ENCODE results near the gene MRPL54. TPM values are rescaled to one million over a fixed set of nuclear protein-coding genes. Genes with fewer than 3 reads are reported as not detected.

The MRPL54 gene
- total RNA-seq, 1 experiment from 2014 or later, result 73.9 TPM

DNA sequence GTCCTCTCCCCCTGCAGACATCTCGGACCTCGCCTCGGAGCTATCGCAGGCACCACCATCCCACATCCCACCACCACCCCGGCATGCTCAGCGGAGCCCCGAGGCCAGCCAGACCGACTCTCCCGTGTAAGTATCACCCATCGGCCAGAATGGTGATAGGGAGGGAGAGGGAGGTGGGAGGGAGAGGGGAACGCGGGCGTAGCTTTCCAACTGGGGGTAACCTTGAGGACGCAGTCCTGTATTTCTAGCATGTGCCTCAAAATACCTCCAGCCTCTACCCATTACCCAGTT lies 28.2 kb upstream of the MRPL54 start:
- H2AFZ ChIP-seq (ENCODE audit: low read length), result no peak overlapping the region
- BruUV-seq (replicated peaks), result no TSS peak
- no peak overlapping the region for H3K9ac ChIP-seq (ENCODE audit: low read length)
- H3K4me3 ChIP-seq (ENCODE audit: low read length), result no peak overlapping the region
- no peak overlapping the region for H3K4me2 ChIP-seq (ENCODE audit: low read length)
- intact Hi-C loops (cut with micrococcal nuclease), result no loop called here
- no peak for ATAC-seq
- ChIA-PET POLR2A (ENCODE audit: unreplicated experiment) (no interaction called here), CTCF (no interaction called here)
- H3K4me1 ChIP-seq (ENCODE audit: insufficient read depth, low read length), result no peaks in the 10 kb centered on the region
- H4K20me1 ChIP-seq (ENCODE audit: low read length), result no peaks in the 10 kb centered on the region
- H3K79me2 ChIP-seq (ENCODE audit: low read length), result no peaks in the 10 kb centered on the region
- no peak overlapping the region for H3K27ac ChIP-seq (ENCODE audit: low read length)
- no peaks in the 10 kb centered on the region for H3K36me3 ChIP-seq (ENCODE audit: low read depth, low read length)
- H3K27me3 ChIP-seq (ENCODE audit: low read length), result no peaks in the 10 kb centered on the region
- H3K9me2 ChIP-seq (replicated peaks; ENCODE audit: low read length), result no peaks in the 10 kb centered on the region
- no peaks in the 10 kb centered on the region for H3F3A ChIP-seq (ENCODE audit: low read length, unreplicated experiment)
- H3K9me3 ChIP-seq (ENCODE audit: low read length), result no peaks in the 10 kb centered on the region
- DNase-seq, result no peak
- TF ChIP-seq EZH2phosphoT487 (IDR thresholded peaks at IDR 0.05; ENCODE audit: borderline replicate concordance, low read length) (no peak), EZH2 (IDR thresholded peaks at IDR 0.05; ENCODE audit: low read length, unreplicated experiment) (no peak)
- TF ChIP-seq, protein P1, sequence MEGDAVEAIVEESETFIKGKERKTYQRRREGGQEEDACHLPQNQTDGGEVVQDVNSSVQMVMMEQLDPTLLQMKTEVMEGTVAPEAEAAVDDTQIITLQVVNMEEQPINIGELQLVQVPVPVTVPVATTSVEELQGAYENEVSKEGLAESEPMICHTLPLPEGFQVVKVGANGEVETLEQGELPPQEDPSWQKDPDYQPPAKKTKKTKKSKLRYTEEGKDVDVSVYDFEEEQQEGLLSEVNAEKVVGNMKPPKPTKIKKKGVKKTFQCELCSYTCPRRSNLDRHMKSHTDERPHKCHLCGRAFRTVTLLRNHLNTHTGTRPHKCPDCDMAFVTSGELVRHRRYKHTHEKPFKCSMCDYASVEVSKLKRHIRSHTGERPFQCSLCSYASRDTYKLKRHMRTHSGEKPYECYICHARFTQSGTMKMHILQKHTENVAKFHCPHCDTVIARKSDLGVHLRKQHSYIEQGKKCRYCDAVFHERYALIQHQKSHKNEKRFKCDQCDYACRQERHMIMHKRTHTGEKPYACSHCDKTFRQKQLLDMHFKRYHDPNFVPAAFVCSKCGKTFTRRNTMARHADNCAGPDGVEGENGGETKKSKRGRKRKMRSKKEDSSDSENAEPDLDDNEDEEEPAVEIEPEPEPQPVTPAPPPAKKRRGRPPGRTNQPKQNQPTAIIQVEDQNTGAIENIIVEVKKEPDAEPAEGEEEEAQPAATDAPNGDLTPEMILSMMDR (conservative IDR thresholded peaks at IDR 0.05; ENCODE audit: low read depth, low read length), result no peak

DNA sequence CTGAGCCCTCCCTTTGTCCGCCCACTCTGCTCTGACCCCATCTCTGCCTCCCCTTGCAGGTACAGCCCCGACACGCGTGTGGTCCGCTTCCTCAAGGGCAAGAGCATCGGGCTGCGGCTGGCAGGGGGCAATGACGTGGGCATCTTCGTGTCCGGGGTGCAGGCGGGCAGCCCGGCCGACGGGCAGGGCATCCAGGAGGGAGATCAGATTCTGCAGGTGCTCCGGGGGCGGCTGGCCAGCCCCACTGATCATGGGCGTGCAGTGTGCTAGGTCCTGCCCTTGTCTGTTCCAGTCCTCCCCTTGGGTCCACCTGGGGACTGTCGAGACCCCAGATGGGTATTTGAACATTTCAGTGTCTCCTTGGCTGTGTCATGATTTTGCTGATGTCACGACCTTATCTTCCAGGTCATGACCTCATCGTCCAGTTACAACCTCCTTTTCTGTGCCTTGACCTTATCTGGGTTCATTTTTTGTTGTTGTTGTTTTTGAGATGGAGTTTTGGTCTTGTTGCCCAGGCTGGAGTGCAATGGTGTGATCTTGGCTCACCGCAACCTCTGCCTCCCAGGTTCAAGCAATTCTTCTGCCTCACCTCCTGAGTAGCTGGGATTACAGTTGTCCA lies 26.3 kb upstream of the MRPL54 start:
- ChIA-PET POLR2A (ENCODE audit: unreplicated experiment) (no interaction called here), CTCF (no interaction called here)
- ATAC-seq (no peak), DNase-seq (no peak)
- no peaks in the 10 kb centered on the region for H3K4me1 ChIP-seq (ENCODE audit: insufficient read depth, low read length)
- no peaks in the 10 kb centered on the region for H3K27me3 ChIP-seq (ENCODE audit: low read length)
- H3K9ac ChIP-seq (ENCODE audit: low read length), result no peak overlapping the region
- no peaks in the 10 kb centered on the region for H3K9me2 ChIP-seq (replicated peaks; ENCODE audit: low read length)
- no peaks in the 10 kb centered on the region for H3K79me2 ChIP-seq (ENCODE audit: low read length)
- no peaks in the 10 kb centered on the region for H4K20me1 ChIP-seq (ENCODE audit: low read length)
- H3K4me3 ChIP-seq (ENCODE audit: low read length), result no peak overlapping the region
- no peak overlapping the region for H3K4me2 ChIP-seq (ENCODE audit: low read length)
- H3K9me3 ChIP-seq (ENCODE audit: low read length), result no peaks in the 10 kb centered on the region
- no peaks in the 10 kb centered on the region for H3F3A ChIP-seq (ENCODE audit: low read length, unreplicated experiment)
- TF ChIP-seq EZH2phosphoT487 (IDR thresholded peaks at IDR 0.05; ENCODE audit: borderline replicate concordance, low read length) (no peak), EZH2 (IDR thresholded peaks at IDR 0.05; ENCODE audit: low read length, unreplicated experiment) (no peak)
- TF ChIP-seq, protein P1 (conservative IDR thresholded peaks at IDR 0.05; ENCODE audit: low read depth, low read length), result no peak
- no peak overlapping the region for H2AFZ ChIP-seq (ENCODE audit: low read length)
- no TSS peak for BruUV-seq (replicated peaks)
- H3K36me3 ChIP-seq (ENCODE audit: low read depth, low read length), result no peaks in the 10 kb centered on the region
- intact Hi-C loops (cut with micrococcal nuclease), result no loop called here
- H3K27ac ChIP-seq (ENCODE audit: low read length), result no peak overlapping the region

DNA sequence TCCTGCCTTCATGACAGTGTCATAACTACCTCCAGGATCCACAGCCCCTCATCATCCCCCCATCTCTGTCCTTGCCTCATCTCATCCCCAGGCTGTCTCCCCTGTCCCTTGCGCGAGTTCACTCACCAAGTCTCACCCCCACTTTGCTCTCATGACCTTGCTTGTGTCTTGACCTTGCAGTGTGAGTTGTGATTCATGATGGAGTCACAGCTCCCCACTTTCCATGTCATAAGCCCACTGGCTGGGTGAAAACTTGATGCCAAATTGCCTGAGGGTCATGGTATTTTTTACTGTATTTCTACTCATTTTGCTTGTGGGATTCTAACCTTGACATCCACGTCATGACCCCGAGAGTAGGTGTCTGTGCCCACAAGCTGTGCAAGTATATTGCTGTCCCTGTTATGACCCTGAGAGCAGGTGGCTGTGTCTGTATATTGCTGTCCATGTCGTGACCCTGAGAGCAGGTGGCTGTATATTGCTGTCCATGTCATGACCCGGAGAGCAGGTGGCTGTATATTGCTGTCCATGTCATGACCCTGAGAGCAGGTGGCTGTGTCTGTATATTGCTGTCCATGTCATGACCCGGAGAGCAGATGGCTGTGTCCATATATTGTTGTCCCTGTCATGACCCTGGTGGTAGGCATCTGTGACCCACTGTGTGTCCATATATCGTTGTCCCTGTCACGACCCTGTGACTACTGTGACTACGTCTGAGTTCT lies 24.8 kb upstream of the MRPL54 start:
- ChIA-PET POLR2A (ENCODE audit: unreplicated experiment) (no interaction called here), CTCF (no interaction called here)
- no peak for TF ChIP-seq EZH2phosphoT487 (IDR thresholded peaks at IDR 0.05; ENCODE audit: borderline replicate concordance, low read length)
- TF ChIP-seq, protein P1 (conservative IDR thresholded peaks at IDR 0.05; ENCODE audit: low read depth, low read length), result no peak
- no peak for TF ChIP-seq EZH2 (IDR thresholded peaks at IDR 0.05; ENCODE audit: low read length, unreplicated experiment)
- no peaks in the 10 kb centered on the region for H3K36me3 ChIP-seq (ENCODE audit: low read depth, low read length)
- no peaks in the 10 kb centered on the region for H3K79me2 ChIP-seq (ENCODE audit: low read length)
- no peak overlapping the region for H3K9ac ChIP-seq (ENCODE audit: low read length)
- H3K4me2 ChIP-seq (ENCODE audit: low read length), result no peak overlapping the region
- no peaks in the 10 kb centered on the region for H3K4me1 ChIP-seq (ENCODE audit: insufficient read depth, low read length)
- H3K27me3 ChIP-seq (ENCODE audit: low read length), result no peaks in the 10 kb centered on the region
- H3K4me3 ChIP-seq (ENCODE audit: low read length), result no peak overlapping the region
- H3K9me2 ChIP-seq (replicated peaks; ENCODE audit: low read length), result no peaks in the 10 kb centered on the region
- ATAC-seq, result no peak
- no TSS peak for BruUV-seq (replicated peaks)
- H4K20me1 ChIP-seq (ENCODE audit: low read length), result no peaks in the 10 kb centered on the region
- no peaks in the 10 kb centered on the region for H3K9me3 ChIP-seq (ENCODE audit: low read length)
- no peak for DNase-seq
- H2AFZ ChIP-seq (ENCODE audit: low read length), result no peak overlapping the region
- no peak overlapping the region for H3K27ac ChIP-seq (ENCODE audit: low read length)
- intact Hi-C loops (cut with micrococcal nuclease), result no loop called here
- no peaks in the 10 kb centered on the region for H3F3A ChIP-seq (ENCODE audit: low read length, unreplicated experiment)

All from PC-3 (cell line).